Gastrocnemius medialis (tissue), 4 donors: ENCODE results near the gene ATP5F1D.

Source experiments
- POLR2A ChIP-seq, 2 donors: fragments of 450-650 bp; IDR thresholded peaks; one replicate each; pipeline ENCODE4 v1.6.1; 2017; ENCODE audit warnings: antibody characterized with exemption in 2 of 2, mild to moderate bottlenecking in 2 of 2, moderate library complexity in 2 of 2
- TF ChIP-seq, protein P1 (sequence below), 5 experiments: fragments of 450-650 bp in 3 of 5; fragments of 200-600 bp in 2 of 5; sonication (generic) in 2 of 5; IDR thresholded peaks in 4 of 5; conservative IDR thresholded peaks in 1 of 5; 1 replicate in 4 of 5; 2 replicates in 1 of 5; pipeline ENCODE4 v1.5.1; 2016 to 2019; ENCODE audit warnings: antibody characterized with exemption in 5 of 5, mild to moderate bottlenecking in 3 of 5, moderate library complexity in 3 of 5

DNA sequence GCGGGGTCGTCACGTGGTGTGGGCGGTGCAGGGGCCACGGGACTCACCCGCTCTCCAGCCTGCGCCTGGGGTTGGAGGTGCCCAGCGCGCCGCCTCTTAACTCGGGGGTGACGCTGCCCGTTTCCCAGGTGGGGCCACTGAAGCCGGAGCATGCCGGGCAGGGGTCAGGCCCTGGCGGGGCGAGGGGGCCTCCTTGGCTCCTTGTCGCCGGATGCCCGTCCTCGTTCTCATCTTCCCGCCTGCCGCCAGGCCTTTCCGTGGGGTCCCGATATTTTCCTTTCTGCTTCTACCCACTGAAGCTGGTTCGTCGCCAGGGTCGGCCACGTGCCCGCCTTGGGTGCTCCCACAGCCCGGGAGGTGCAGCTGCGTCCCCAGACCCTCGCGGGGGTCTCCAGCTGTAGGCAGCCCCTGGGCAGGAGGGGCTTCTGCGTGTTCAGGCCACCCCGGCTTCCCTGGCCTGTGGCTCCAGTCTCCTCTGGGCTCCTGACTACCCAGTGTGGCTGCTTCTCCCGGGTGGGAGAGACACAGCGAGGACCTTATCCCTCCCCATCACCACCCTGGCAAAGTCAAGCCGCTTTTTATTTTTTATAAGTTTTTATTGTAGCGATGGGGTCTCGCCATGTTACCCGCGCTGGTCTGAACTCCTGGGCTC lies 34.6 kb downstream of the ATP5F1D start:
- TF ChIP-seq, protein P1, sequence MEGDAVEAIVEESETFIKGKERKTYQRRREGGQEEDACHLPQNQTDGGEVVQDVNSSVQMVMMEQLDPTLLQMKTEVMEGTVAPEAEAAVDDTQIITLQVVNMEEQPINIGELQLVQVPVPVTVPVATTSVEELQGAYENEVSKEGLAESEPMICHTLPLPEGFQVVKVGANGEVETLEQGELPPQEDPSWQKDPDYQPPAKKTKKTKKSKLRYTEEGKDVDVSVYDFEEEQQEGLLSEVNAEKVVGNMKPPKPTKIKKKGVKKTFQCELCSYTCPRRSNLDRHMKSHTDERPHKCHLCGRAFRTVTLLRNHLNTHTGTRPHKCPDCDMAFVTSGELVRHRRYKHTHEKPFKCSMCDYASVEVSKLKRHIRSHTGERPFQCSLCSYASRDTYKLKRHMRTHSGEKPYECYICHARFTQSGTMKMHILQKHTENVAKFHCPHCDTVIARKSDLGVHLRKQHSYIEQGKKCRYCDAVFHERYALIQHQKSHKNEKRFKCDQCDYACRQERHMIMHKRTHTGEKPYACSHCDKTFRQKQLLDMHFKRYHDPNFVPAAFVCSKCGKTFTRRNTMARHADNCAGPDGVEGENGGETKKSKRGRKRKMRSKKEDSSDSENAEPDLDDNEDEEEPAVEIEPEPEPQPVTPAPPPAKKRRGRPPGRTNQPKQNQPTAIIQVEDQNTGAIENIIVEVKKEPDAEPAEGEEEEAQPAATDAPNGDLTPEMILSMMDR (IDR thresholded peaks at IDR 0.05 in 4 of 5, conservative IDR thresholded peaks at IDR 0.05 in 1 of 5), result no peak
- peak in 1 of 2 donors; percentile 66 for TF ChIP-seq POLR2A (IDR thresholded peaks at IDR 0.05)
